Endothelial cell of umbilical vein (primary cell): Measurements from ENCODE around the gene UBE2M. TPM values are rescaled to one million over a fixed set of nuclear protein-coding genes. Genes with fewer than 3 reads are reported as not detected.

Experiments
- BruUV-seq: library from RNA; stranded (reverse); fragments of 400-500 nt; replicated peaks from 2 replicates; lab custom pipeline; 2021; lab: Mats Ljungman, UMichigan
- CTCF ChIA-PET: fragments of 300-600, 350-600 bp; sonication (Branson Sonifier 250); formaldehyde crosslinking; loops from one replicate; lab custom pipeline; 2021; ENCODE audit warnings: antibody characterized with exemption, inconsistent platforms; lab: Charles Lee
- POLR2A ChIA-PET: fragments of 300-600, 350-600 bp; sonication (Branson Sonifier 250); formaldehyde crosslinking; loops from one replicate; lab custom pipeline; 2021; ENCODE audit warnings: antibody characterized with exemption, inconsistent platforms; lab: Charles Lee
- DNase-seq: peaks from one replicate; pipeline ENCODE4 v3.0.0-alpha.2; 2011; ENCODE audit warnings: low read depth, low spot score
- FAIRE-seq: peaks from 2 replicates; lab custom pipeline; 2011; peaks lifted over from hg19 to GRCh38; lab: Jason Lieb, UNC
- H2AFZ ChIP-seq: 2 replicates; pipeline ENCODE4 v1.6.0; 2012; ENCODE audit warnings: low read depth, low read length, control low read depth, inconsistent platforms
- H3K27ac ChIP-seq: 2 replicates; pipeline ENCODE4 v1.5.1; 2011; ENCODE audit warnings: low read depth, mild to moderate bottlenecking, control low read depth, low read length, moderate library complexity; ENCODE audit not compliant: insufficient read depth
- H3K27me3 ChIP-seq, 2 experiments: 2 replicates each; pipeline versions ENCODE4 v1.6.0 to v1.6.1; 2011; ENCODE audit warnings: low read length in 2 of 2, mixed read lengths in 1 of 2; ENCODE audit not compliant: control insufficient read depth in 2 of 2, insufficient read depth in 2 of 2
- H3K36me3 ChIP-seq, 2 experiments: 2 replicates in 1 of 2; 3 replicates in 1 of 2; pipeline ENCODE4 v1.5.1; 2011; ENCODE audit warnings: low read length in 2 of 2, mild to moderate bottlenecking in 1 of 2, moderate library complexity in 1 of 2; ENCODE audit not compliant: control insufficient read depth in 2 of 2, insufficient read depth in 2 of 2; ENCODE audit errors: extremely low read depth in 1 of 2
- H3K4me1 ChIP-seq: 3 replicates; pipeline ENCODE4 v1.5.1; 2011; ENCODE audit warnings: mild to moderate bottlenecking, low read length; ENCODE audit not compliant: control insufficient read depth, insufficient read depth; ENCODE audit errors: extremely low read depth
- H3K4me2 ChIP-seq: 2 replicates; pipeline ENCODE4 v1.6.1; 2011; ENCODE audit warnings: low read length, control low read depth, mixed read lengths; ENCODE audit not compliant: insufficient read depth
- H3K4me3 ChIP-seq, 3 experiments: fragments of 200-600 bp in 1 of 3; sonication (generic), shearing (Covaris generic) in 1 of 3; replicated peaks in 1 of 3; 2 replicates each; pipeline ENCODE4 v1.5.1; 2011 to 2016; ENCODE audit warnings: control low read depth in 3 of 3, low read length in 3 of 3, mild to moderate bottlenecking in 2 of 3, inconsistent platforms in 1 of 3, low read depth in 1 of 3, moderate library complexity in 1 of 3; ENCODE audit not compliant: insufficient read depth in 1 of 3
- H3K79me2 ChIP-seq: 2 replicates; pipeline ENCODE4 v1.6.0; 2012; ENCODE audit warnings: low read length, inconsistent platforms; ENCODE audit not compliant: control insufficient read depth, insufficient read depth
- H3K9ac ChIP-seq: replicated peaks from 2 replicates; pipeline ENCODE3; 2011; ENCODE audit warnings: low read length, control low read depth; ENCODE audit not compliant: insufficient read depth; ENCODE audit errors: extremely low read depth
- H3K9me1 ChIP-seq: replicated peaks from 3 replicates; pipeline ENCODE4 v1.6.0; 2011; ENCODE audit warnings: mild to moderate bottlenecking, low read length; ENCODE audit not compliant: control insufficient read depth, insufficient read depth; ENCODE audit errors: extremely low read depth
- H3K9me3 ChIP-seq: replicated peaks from 2 replicates; pipeline ENCODE4 v1.5.1; 2012; ENCODE audit warnings: low read length, inconsistent platforms; ENCODE audit not compliant: control insufficient read depth, insufficient read depth
- H4K20me1 ChIP-seq: replicated peaks from 2 replicates; pipeline ENCODE3; 2011; ENCODE audit warnings: mild to moderate bottlenecking, low read length; ENCODE audit not compliant: control insufficient read depth, insufficient read depth; ENCODE audit errors: extremely low read depth
- EZH2 ChIP-seq: IDR thresholded peaks from 2 replicates; pipeline ENCODE4 v1.6.1; 2012; ENCODE audit warnings: borderline replicate concordance, low read depth, mild to moderate bottlenecking, moderate library complexity, low read length, inconsistent platforms; ENCODE audit not compliant: severe bottlenecking
- FOS ChIP-seq: IDR thresholded peaks from 2 replicates; pipeline ENCODE4 v1.6.1; 2011; ENCODE audit warnings: mild to moderate bottlenecking, low read length, moderate library complexity, borderline replicate concordance; ENCODE audit not compliant: insufficient read depth
- JUN ChIP-seq: IDR thresholded peaks from 2 replicates; pipeline ENCODE4 v1.6.1; 2011; ENCODE audit warnings: borderline replicate concordance, low read depth; ENCODE audit not compliant: insufficient read length, insufficient read depth
- MYC ChIP-seq: IDR thresholded peaks from one replicate; pipeline ENCODE4 v1.6.1; 2011; ENCODE audit warnings: mild to moderate bottlenecking, low read depth, low read length
- POLR2A ChIP-seq: IDR thresholded peaks from 2 replicates; pipeline ENCODE4 v1.6.1; 2012; ENCODE audit warnings: low read depth, mild to moderate bottlenecking, control low read depth, low read length
- POLR2AphosphoS5 ChIP-seq: IDR thresholded peaks from 2 replicates; pipeline ENCODE4 v1.6.1; 2012; ENCODE audit warnings: low read depth, mild to moderate bottlenecking, control low read depth, low read length, moderate library complexity; ENCODE audit not compliant: insufficient read depth
- dilution Hi-C: fragments of 300-500 bp; cut with MboI; formaldehyde crosslinking; loops from one replicate; pipeline ENCODE4 v1.15.0; 2019; ENCODE audit warnings: low sequenced_read_pairs; ENCODE audit not compliant: extremely low pct_ligation_motif_present
- intact Hi-C: fragments of 100-400 bp; cut with micrococcal nuclease; formaldehyde crosslinking; loops from one replicate; pipeline ENCODE4 v1.10.0; 2022
- polyA plus RNA-seq, 4 experiments: library from polyadenylated mRNA; depleted of rRNA in 3 of 4; stranded (reverse) in 3 of 4; unstranded in 1 of 4; fragments of >200 nt; gene quantifications; 2 replicates each; pipeline versions ENCODE4 v1.2.1 to v1.2.3, GENCODE V29; 2011 to 2012; ENCODE audit warnings: missing spikeins in 1 of 4
- total RNA-seq: library from RNA; stranded (reverse); gene quantifications from 2 replicates; pipeline ENCODE4 v1.2.3, GENCODE V29; 2021
- TF ChIP-seq, protein P1 (sequence below): IDR thresholded peaks from 2 replicates; pipeline ENCODE4 v1.6.1; 2011; ENCODE audit not compliant: insufficient read depth, insufficient read length

UBE2M gene
- total and polyA plus RNA-seq, 2 donors (not counting 3 experiments of a cell fraction or from before 2014, with no cell fraction given) = 87.8 to 102 TPM

DNA sequence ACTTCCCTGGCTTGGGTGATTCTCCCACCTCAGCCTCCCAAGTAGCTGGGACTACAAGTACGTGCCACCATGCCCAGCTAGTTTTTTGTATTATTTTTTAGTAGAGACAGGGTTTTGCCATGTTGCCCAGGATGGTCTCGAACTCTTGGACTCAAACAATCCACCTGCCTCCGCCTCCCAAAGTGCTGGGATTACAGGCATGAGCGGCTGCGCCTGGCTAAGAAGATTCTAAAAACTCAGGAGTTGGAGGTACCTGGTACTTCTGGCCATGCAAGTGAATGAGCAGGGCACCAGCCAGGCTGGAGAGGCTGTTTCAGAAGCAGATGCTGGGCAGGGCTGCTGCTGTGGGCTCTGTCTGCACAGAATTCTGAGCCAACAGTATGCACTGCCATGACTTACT lies 8.6 kb upstream of the UBE2M start:
- Histone ChIP-seq H3K36me3 (peaks cover 0 to 9% of the 10 kb centered on the region in 2 experiments), H3K79me2 (no peaks in the 10 kb centered on the region), H3K9me3 (no peaks in the 10 kb centered on the region), H3K9me1 (no peaks in the 10 kb centered on the region), H4K20me1 (no peaks in the 10 kb centered on the region), H3K4me2 (no peak overlapping the region), H3K27me3 (peaks cover 5 to 15% of the 10 kb centered on the region in 2 experiments), H2AFZ (no peak overlapping the region), H3K27ac (no peak overlapping the region), H3K9ac (no peak overlapping the region), H3K4me3 (no peak overlapping the region), H3K4me1 (peaks cover 15% of the 10 kb centered on the region)
- CTCF ChIA-PET = no interaction called here
- intact Hi-C loops (no loop called here), dilution Hi-C loops (no loop called here)
- no peak for TF ChIP-seq MYC
- no peak for TF ChIP-seq POLR2A
- no peak for TF ChIP-seq POLR2AphosphoS5
- no peak for TF ChIP-seq JUN
- FAIRE-seq (no peak), DNase-seq (no peak)
- POLR2A ChIA-PET = no interaction called here
- no TSS peak for BruUV-seq

DNA sequence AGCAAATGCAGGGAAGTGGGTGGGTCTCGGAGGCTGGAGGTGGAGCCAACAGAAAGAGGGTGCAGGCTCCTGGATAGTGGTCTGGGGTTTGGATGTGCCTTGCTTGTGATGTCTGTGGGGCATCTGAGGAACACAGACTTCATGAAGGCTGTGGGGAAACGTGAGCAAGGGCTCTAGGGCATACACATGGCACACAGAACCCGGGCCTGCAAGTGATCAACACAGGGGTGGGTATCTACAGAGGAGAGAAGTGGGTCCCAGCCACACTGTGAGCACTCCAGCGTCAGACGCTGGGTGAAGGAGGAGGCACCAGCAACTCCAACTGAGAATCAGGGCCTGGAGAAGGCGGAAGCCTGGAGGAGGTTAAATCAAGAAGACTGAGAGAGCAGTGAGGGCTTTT lies 5.4 kb upstream of the UBE2M start:
- H3K9me1 ChIP-seq = no peaks in the 10 kb centered on the region
- dilution Hi-C loops = no loop called here
- H3K4me2 ChIP-seq = no peak overlapping the region
- no peak overlapping the region for H3K27ac ChIP-seq
- peaks cover 24% of the 10 kb centered on the region for H3K4me1 ChIP-seq
- TF ChIP-seq JUN = no peak
- TF ChIP-seq, protein P1, sequence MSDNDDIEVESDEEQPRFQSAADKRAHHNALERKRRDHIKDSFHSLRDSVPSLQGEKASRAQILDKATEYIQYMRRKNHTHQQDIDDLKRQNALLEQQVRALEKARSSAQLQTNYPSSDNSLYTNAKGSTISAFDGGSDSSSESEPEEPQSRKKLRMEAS = no peak
- no peak for TF ChIP-seq FOS
- TF ChIP-seq EZH2 = no peak
- no TSS peak for BruUV-seq
- no peak overlapping the region for H3K9ac ChIP-seq
- H3K27me3 ChIP-seq = peaks cover 11 to 22% of the 10 kb centered on the region in 2 experiments
- no peaks in the 10 kb centered on the region for H3K9me3 ChIP-seq
- H3K4me3 ChIP-seq = no peak overlapping the region
- no peak overlapping the region for H2AFZ ChIP-seq
- H3K36me3 ChIP-seq = peaks cover 0 to 1% of the 10 kb centered on the region in 2 experiments
- H4K20me1 ChIP-seq = no peaks in the 10 kb centered on the region
- no peaks in the 10 kb centered on the region for H3K79me2 ChIP-seq
- ChIA-PET CTCF (interaction anchor here (1.5 kb wide), 1 partner anchor 17 kb away, joined by 3 read pairs; no protein-coding TSS in a partner anchor), POLR2A (no interaction called here)
- no peak for DNase-seq
- intact Hi-C loops = no loop called here
- FAIRE-seq = no peak
